H1 (cell line): Measurements from ENCODE around the gene RGL1. TPM values are rescaled to one million over a fixed set of nuclear protein-coding genes. Genes with fewer than 3 reads are reported as not detected.

Source experiments
- CTCF ChIA-PET: fragments of 300-600 bp; sonication (Branson Sonifier 250); formaldehyde crosslinking; loops from one replicate; lab custom pipeline; 2021; ENCODE audit not compliant: partially characterized antibody; lab: Charles Lee
- POLR2A ChIA-PET: fragments of 300-600 bp; sonication (Branson Sonifier 250); formaldehyde crosslinking; loops from one replicate; lab custom pipeline; 2021; ENCODE audit warnings: inconsistent platforms; ENCODE audit not compliant: partially characterized antibody; lab: Charles Lee
- DNase-seq, 2 experiments: peaks; one replicate each; pipeline versions ENCODE4 v3.0.0 to v3.0.0-alpha.2; 2010 to 2022; ENCODE audit warnings: low spot score in 2 of 2, low read depth in 1 of 2, mixed read lengths in 1 of 2
- FAIRE-seq: peaks from 2 replicates; lab custom pipeline; 2011; peaks lifted over from hg19 to GRCh38; lab: Jason Lieb, UNC
- H2AFZ ChIP-seq: 2 replicates; pipeline ENCODE4 v1.8.1; 2012; ENCODE audit warnings: low read length, inconsistent platforms
- H2AK5ac ChIP-seq: 2 replicates; pipeline ENCODE4 v1.6.1; 2013; ENCODE audit warnings: low read depth, low read length
- H2BK120ac ChIP-seq: replicated peaks from 2 replicates; pipeline ENCODE3; 2013; ENCODE audit warnings: low read depth, low read length, inconsistent platforms
- H2BK12ac ChIP-seq: 2 replicates; pipeline ENCODE4 v1.6.1; 2013; ENCODE audit warnings: low read depth, low read length
- H2BK15ac ChIP-seq: 2 replicates; pipeline ENCODE4 v1.6.1; 2013; ENCODE audit warnings: low read length
- H2BK20ac ChIP-seq: 2 replicates; pipeline ENCODE4 v1.6.1; 2013; ENCODE audit warnings: low read length
- H2BK5ac ChIP-seq: 2 replicates; pipeline ENCODE4 v1.6.1; 2013; ENCODE audit warnings: low read depth, low read length
- H3K14ac ChIP-seq: 2 replicates; pipeline ENCODE4 v1.6.1; 2013; ENCODE audit warnings: inconsistent platforms; ENCODE audit not compliant: insufficient read length
- H3K18ac ChIP-seq: 2 replicates; pipeline ENCODE4 v1.6.1; 2013; ENCODE audit warnings: low read length; ENCODE audit errors: extremely low read depth
- H3K23ac ChIP-seq: 2 replicates; pipeline ENCODE4 v1.6.1; 2013; ENCODE audit warnings: inconsistent platforms; ENCODE audit not compliant: insufficient read length
- H3K23me2 ChIP-seq: 2 replicates; pipeline ENCODE4 v1.6.1; 2013; ENCODE audit warnings: low read depth, low read length
- H3K27ac ChIP-seq: 2 replicates; pipeline ENCODE4 v1.6.1; 2011; ENCODE audit warnings: low read depth, low read length, inconsistent platforms
- H3K27me3 ChIP-seq, 4 experiments: replicated peaks in 1 of 4; 1 replicate in 1 of 4; 2 replicates in 3 of 4; pipeline versions ENCODE4 v1.6.1 to v1.8.1; 2011 to 2013; ENCODE audit warnings: low read length in 3 of 4, mild to moderate bottlenecking in 3 of 4, inconsistent platforms in 2 of 4, mixed read lengths in 2 of 4, moderate library complexity in 1 of 4; ENCODE audit not compliant: control insufficient read depth in 3 of 4, insufficient read depth in 3 of 4; ENCODE audit errors: extremely low read depth in 1 of 4
- H3K36me3 ChIP-seq, 4 experiments: 2 replicates each; pipeline versions ENCODE4 v1.6.1 to v1.8.1; 2011 to 2013; ENCODE audit warnings: mild to moderate bottlenecking in 4 of 4, low read length in 3 of 4, moderate library complexity in 2 of 4, control low read depth in 1 of 4, inconsistent platforms in 1 of 4; ENCODE audit not compliant: insufficient read depth in 4 of 4, control insufficient read depth in 2 of 4
- H3K4ac ChIP-seq: replicated peaks from 2 replicates; pipeline ENCODE3; 2013; ENCODE audit warnings: low read length, low read depth, mixed read lengths, inconsistent platforms; ENCODE audit not compliant: insufficient read length
- H3K4me1 ChIP-seq, 4 experiments: replicated peaks in 1 of 4; 1 replicate in 1 of 4; 2 replicates in 3 of 4; pipeline versions ENCODE4 v1.6.1 to v1.8.1; 2011 to 2013; ENCODE audit warnings: low read length in 3 of 4, inconsistent platforms in 2 of 4, mixed read lengths in 1 of 4; ENCODE audit not compliant: insufficient read depth in 4 of 4, control insufficient read depth in 3 of 4
- H3K4me2 ChIP-seq, 2 experiments: 2 replicates each; pipeline versions ENCODE4 v1.6.1 to v1.8.1; 2011 to 2013; ENCODE audit warnings: low read depth in 2 of 2, low read length in 2 of 2, control low read depth in 1 of 2, inconsistent platforms in 1 of 2, mild to moderate bottlenecking in 1 of 2; ENCODE audit not compliant: insufficient read depth in 1 of 2
- H3K4me3 ChIP-seq, 4 experiments: fragments of 200-600, 300-600 bp in 1 of 4; sonication (generic), shearing (Covaris generic), sonication (Bioruptor Twin) in 1 of 4; 2 replicates each; pipeline versions ENCODE4 v1.5.1 to v1.8.1; 2011 to 2016; ENCODE audit warnings: low read length in 4 of 4, low read depth in 3 of 4, control low read depth in 2 of 4, inconsistent platforms in 2 of 4, mild to moderate bottlenecking in 2 of 4, mixed read lengths in 1 of 4, moderate library complexity in 1 of 4; ENCODE audit not compliant: insufficient read depth in 2 of 4; ENCODE audit errors: extremely low read depth in 1 of 4
- H3K56ac ChIP-seq: replicated peaks from 2 replicates; pipeline ENCODE3; 2013; ENCODE audit warnings: low read depth, mild to moderate bottlenecking, mixed read lengths, low read length, inconsistent platforms; ENCODE audit not compliant: insufficient read length
- H3K79me1 ChIP-seq: 2 replicates; pipeline ENCODE4 v1.6.1; 2013; ENCODE audit warnings: low read depth, low read length, control low read depth
- H3K79me2 ChIP-seq, 2 experiments: 2 replicates each; pipeline versions ENCODE4 v1.6.1 to v1.8.1; 2012 to 2013; ENCODE audit warnings: low read length in 2 of 2, mild to moderate bottlenecking in 2 of 2, inconsistent platforms in 1 of 2; ENCODE audit not compliant: insufficient read depth in 2 of 2, control insufficient read depth in 1 of 2
- H3K9ac ChIP-seq, 4 experiments: replicated peaks in 1 of 4; 1 replicate in 1 of 4; 2 replicates in 3 of 4; pipeline versions ENCODE4 v1.6.1 to v1.8.1; 2011 to 2013; ENCODE audit warnings: low read depth in 3 of 4, low read length in 3 of 4, control low read depth in 2 of 4, mild to moderate bottlenecking in 2 of 4, moderate library complexity in 2 of 4, inconsistent platforms in 1 of 4; ENCODE audit errors: extremely low read depth in 1 of 4
- H3K9me3 ChIP-seq, 2 experiments: 2 replicates each; pipeline versions ENCODE4 v1.6.1 to v1.8.1; 2012 to 2013; ENCODE audit warnings: mild to moderate bottlenecking in 2 of 2, moderate library complexity in 2 of 2, control low read depth in 1 of 2, inconsistent platforms in 1 of 2, low read depth in 1 of 2, low read length in 1 of 2, mixed read lengths in 1 of 2; ENCODE audit not compliant: insufficient read depth in 2 of 2
- H4K20me1 ChIP-seq, 2 experiments: replicated peaks in 1 of 2; 2 replicates each; pipeline versions ENCODE3 to v1.8.1; 2011 to 2013; ENCODE audit warnings: inconsistent platforms in 2 of 2, low read length in 2 of 2, mild to moderate bottlenecking in 1 of 2; ENCODE audit not compliant: insufficient read depth in 2 of 2, control insufficient read depth in 1 of 2
- H4K5ac ChIP-seq: 2 replicates; pipeline ENCODE4 v1.6.1; 2013; ENCODE audit warnings: low read length, low read depth, mixed read lengths, inconsistent platforms; ENCODE audit not compliant: insufficient read length
- H4K8ac ChIP-seq: 2 replicates; pipeline ENCODE4 v1.8.0; 2013; ENCODE audit warnings: mild to moderate bottlenecking, moderate library complexity, low read length, inconsistent platforms; ENCODE audit not compliant: insufficient read depth; ENCODE audit errors: extremely low read depth
- H4K91ac ChIP-seq: replicated peaks from 2 replicates; pipeline ENCODE3; 2013; ENCODE audit warnings: low read length, mixed read lengths, inconsistent platforms; ENCODE audit not compliant: insufficient read length
- SIX5 ChIP-seq: IDR thresholded peaks from 2 replicates; pipeline ENCODE4 v1.6.1; 2011; ENCODE audit warnings: mild to moderate bottlenecking, low read depth, low read length
- WGBS, 2 experiments: shearing (Covaris generic) in 1 of 2; methylation state at CpG; one replicate each; pipeline versions ENCODE4 v1.1.6 to v1.1.7; 2013 to 2015; ENCODE audit warnings: low lambda C conversion rate in 2 of 2, mixed read lengths in 2 of 2, inconsistent platforms in 1 of 2, low coverage in 1 of 2, missing lambda C conversion rate in 1 of 2; ENCODE audit not compliant: insufficient replicate concordance in 2 of 2, insufficient coverage in 1 of 2, insufficient read length in 1 of 2; ENCODE audit errors: extremely low coverage in 1 of 2, missing lambda C conversion rate in 1 of 2; 5-methylcytosine and 5-hydroxymethylcytosine counted together
- polyA plus RNA-seq, 7 experiments: library from polyadenylated mRNA; depleted of rRNA in 3 of 7; stranded (reverse) in 5 of 7; unstranded in 2 of 7; fragments of >200 nt in 5 of 7; fragments of 200-250 nt in 2 of 7; gene quantifications; 1 replicate in 5 of 7; 2 replicates in 1 of 7; 4 replicates in 1 of 7; pipeline versions ENCODE4 v1.2.1 to v1.2.3, GENCODE V29; 2011 to 2013; ENCODE audit warnings: missing spikeins in 2 of 7, mixed read lengths in 2 of 7
- total RNA-seq: library from RNA; stranded (reverse); fragmentation: NEBNext Ultra II Directional; extraction: Animal tissue kit (Norgen Biotek cat#: 25700); gene quantifications from 2 replicates; pipeline ENCODE4 v1.2.1, GENCODE V29; 2021

The RGL1 gene
- total and polyA plus RNA-seq, 2 of the 8 experiments (the other 6 are each of a cell fraction or from before 2014, with no cell fraction given): 0.98 to 2.4 TPM

- Histone ChIP-seq H2BK12ac (no peak overlapping the region), H3K18ac (no peak overlapping the region), H3K23me2 (no peaks in the 10 kb centered on the region), H4K8ac (no peak overlapping the region), H3K9me3 (no peaks in the 10 kb centered on the region), H3K36me3 (no peaks in the 10 kb centered on the region), H2AK5ac (no peak overlapping the region), H3K79me2 (no peaks in the 10 kb centered on the region), H2BK5ac (no peak overlapping the region), H3K4me3 (no peak overlapping the region), H3K27me3 (no peaks in the 10 kb centered on the region), H3K4me1 (peaks cover 0 to 2% (median under 1%) of the 10 kb centered on the region in 4 experiments; a peak in 2 of 7 replicates), H3K27ac (no peak overlapping the region), H3K79me1 (no peaks in the 10 kb centered on the region), H2AFZ (no peak overlapping the region), H4K5ac (no peak overlapping the region), H3K14ac (no peak overlapping the region), H4K91ac (no peak overlapping the region), H3K23ac (no peak overlapping the region), H4K20me1 (no peaks in the 10 kb centered on the region), H2BK120ac (no peak overlapping the region), H2BK15ac (no peak overlapping the region), H3K9ac (no peak overlapping the region), H2BK20ac (no peak overlapping the region), H3K4ac (no peak overlapping the region), H3K4me2 (no peak overlapping the region), H3K56ac (no peak overlapping the region)
- DNase-seq: no peak
- FAIRE-seq: no peak
- 90% methylated on average over 3 of the region's 3 CpGs; no CpG with 5 or more reads in 1 of the 2 experiments for WGBS, 2 experiments
- ChIA-PET CTCF (interaction anchor here (1.3 kb wide), 1 partner anchor 55 kb away, joined by 3 read pairs; no protein-coding TSS in a partner anchor), POLR2A (no interaction called here)
- no peak for TF ChIP-seq SIX5
Observed at GRCh38 chr1:183864611-183865010, 59.7 kb downstream of the RGL1 start.
